Measurements from ENCODE around the gene GGCT.
A peak's percentile ranks its signal among the peaks of the same experiment; 100 is the strongest.
"Not testable (repeated sequence)": the region's sequence is repeated elsewhere in the genome, so short reads cannot be mapped to it uniquely, and the experiment has no call there.

Gene GGCT

DNA sequence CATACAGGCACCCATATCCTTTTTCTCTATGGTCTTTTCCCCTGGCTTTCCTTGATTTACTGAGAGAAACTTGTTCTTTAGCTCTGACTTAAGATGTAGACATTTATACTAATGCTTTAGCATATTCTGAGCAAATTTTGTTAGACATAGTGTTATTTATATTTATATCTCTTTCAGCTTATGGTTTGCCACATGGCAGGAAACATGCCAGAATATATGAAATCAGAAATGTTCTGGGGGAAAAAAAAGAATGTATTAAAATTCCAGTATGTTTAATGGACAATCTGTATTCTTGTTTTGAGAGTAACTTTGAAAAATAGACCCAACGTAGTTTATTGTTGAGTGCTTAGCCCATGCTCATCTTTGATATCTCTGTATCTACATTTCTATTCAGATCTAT is 10.1 kb upstream of the GGCT start:
- no peak for DNase-seq

GRCh38 chr7:30514177-30514576 is 9.5 kb upstream of the GGCT start:
- no peak for DNase-seq

DNA sequence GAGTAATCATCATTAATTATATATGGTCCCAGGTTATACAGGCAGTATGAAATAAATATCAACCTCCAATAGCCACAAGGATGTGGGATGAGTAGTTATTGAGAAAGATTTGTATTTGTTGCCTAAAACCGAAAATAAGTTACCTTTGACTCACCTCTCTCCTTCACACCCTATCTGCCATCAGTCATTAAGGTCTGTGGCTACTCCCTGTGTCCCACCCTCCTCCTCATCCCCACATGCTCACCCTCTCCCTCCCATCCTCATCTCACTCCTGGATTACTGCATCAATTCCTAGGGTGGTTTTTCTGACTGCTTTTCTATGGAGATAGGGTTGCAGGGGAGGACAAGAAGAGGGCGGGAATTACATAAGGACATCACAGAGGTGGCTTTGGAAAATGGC is 9.1 kb upstream of the GGCT start:
- no peak for DNase-seq

DNA sequence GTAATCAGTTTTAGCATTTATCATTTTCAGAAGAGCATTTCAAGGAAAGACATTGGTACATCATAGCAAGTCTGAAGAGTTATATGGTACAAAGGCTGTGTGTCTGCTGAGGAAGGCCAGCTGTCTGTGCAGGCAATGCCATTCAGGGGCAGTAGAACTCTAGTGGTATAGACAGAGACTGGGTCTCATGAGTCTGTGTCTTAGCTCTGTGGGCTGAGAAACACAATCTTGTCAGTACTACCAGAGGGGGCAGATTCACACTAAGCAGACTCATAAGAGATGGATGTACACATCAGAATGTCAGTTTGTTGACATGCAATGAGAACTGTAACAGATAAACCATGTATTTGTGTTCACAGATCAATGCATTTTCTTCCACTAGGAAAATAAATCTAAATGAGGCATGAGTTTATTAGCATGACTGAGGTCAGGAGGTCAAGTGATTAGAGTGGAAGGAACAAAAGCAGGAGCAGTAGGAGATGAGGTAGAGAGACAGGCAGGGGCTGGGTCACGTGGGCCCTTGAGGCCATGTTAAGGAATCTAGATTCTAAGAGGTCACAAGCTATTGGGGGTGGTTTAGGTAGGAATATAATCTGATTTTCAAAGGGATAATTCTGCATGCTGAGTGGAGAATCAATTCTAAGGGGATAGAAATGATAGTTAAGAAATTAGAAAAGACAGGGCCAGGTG is 7.5 kb upstream of the GGCT start:
- DNase-seq, result no peak

GRCh38 chr7:30511494-30511893 is 6.9 kb upstream of the GGCT start:
- no peak for DNase-seq

DNA sequence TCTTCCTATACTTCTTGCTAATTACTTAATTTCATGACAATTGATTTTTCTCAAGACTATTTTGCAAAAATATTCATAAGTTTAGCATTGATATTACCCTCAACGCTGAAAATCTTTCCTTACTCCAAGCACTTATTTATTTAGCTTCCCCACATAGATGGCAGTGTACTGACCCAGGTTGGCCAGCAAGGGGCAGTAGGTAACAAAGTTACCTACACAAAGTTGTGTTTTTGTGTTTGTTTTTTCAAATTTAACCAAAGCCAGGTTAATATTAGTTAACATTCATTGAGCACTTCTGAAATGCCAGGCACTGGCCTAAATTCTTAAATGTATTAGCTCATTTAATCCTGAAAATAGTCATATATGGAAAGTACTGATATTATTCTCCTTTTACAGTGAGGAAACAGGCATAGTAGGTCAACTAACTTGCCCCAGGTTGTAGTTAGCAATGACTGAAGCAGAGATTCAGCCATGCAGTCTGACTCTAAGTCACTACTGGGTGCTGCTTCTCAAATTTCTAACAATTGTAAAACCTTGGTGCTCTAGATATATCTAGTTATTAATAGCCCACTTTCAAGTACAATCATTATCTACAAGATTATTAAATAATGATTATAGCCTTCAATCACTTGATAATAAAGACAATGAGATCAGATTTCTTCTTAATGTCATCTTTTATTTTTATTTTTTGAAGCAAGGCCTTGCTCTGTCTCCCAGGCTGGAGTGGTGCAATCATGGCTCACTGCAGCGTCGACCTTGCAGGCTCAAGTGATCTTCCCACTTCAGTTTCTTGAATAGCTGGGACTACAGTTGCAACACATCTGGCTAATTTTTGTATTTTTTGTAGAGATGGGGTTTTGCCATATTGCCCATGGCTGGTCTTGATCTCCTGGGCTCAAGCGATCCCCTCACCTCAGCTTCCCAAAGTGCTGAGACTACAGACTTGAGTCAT is 5.8 kb upstream of the GGCT start:
- DNase-seq, result peak; percentile 21

DNA sequence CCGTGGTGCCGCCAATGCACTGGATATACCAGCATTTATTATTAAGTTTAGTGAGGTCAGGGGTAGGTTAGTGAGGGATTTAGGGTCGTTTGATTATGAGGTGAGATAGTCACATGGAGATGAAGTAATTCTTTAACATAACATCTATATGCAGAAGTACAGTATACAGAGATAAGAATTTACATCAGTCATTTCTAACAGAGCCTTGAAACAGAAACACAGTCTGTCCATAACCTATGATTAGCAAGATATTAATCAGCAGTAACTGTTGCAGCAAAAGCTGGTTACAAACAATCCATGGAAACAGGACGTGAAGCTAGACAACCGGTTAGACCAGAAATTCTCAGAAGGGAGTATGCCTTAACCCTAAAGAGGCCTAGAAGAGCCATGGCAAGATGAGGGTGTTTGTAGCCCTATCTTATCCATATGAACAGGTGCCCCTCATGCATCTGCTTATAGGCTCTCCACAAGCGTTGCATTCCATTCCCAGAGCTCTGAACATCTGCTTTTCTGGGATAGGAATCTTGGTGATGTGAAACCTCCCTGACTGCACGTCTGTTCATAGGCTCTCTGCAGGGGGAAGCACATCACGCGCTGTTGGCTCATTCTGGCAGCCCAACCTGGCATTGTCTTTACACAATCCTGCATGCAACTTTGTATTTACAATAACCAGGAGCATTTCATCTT is 4.7 kb upstream of the GGCT start:
- not testable (repeated sequence) for DNase-seq

DNA sequence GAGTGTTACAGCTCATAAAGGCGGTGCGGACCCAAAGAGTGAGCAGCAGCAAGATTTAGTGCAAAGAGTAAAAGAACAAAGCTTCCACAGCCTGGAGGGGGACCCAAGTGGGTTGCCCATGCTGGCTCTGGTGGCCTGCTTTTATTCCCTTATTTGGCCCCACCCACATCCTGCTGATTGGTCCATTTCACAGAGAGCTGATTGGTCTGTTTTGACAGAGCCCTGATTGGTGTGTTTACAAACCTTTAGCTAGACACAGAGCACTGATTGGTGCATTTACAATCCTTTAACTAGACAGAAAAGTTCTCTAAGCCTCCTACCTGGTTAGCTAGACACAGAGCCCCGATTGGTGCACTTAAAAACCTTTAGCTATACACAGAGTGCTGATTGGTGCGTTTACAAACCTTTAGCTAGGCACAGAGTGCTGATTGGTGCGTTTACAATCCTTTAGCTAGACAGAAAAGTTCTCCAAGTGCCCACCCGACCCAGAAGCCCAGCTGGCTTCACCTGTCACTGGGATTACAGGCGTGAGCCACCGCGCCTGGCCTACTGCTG is 2.8 kb upstream of the GGCT start:
- DNase-seq, result not testable (repeated sequence)

DNA sequence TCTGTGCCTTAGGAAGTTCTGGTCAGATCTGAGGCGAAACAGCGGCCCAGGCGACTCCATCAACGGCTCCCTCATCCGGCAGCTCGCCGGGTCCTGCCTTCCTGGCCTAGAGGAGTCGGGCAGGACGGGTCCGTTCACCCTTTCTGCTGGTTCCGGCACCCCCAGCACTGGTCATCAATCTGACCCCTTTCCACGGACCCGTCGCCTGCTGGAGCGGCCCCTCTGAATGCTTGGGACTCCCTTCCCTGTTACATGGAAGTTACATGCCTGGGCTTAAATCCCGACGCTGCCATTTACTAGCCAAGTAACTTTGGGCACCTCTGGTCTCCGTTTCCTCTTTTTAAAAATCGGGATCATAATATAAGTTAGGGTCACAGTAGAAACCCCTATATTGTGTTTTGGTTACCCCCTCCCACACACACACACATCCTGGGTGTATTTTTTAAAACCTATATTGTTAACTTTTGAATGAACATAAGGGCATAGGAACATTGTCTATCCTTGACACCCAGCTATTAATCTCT is 607 bp upstream of the GGCT start:
- no peak for DNase-seq

DNA sequence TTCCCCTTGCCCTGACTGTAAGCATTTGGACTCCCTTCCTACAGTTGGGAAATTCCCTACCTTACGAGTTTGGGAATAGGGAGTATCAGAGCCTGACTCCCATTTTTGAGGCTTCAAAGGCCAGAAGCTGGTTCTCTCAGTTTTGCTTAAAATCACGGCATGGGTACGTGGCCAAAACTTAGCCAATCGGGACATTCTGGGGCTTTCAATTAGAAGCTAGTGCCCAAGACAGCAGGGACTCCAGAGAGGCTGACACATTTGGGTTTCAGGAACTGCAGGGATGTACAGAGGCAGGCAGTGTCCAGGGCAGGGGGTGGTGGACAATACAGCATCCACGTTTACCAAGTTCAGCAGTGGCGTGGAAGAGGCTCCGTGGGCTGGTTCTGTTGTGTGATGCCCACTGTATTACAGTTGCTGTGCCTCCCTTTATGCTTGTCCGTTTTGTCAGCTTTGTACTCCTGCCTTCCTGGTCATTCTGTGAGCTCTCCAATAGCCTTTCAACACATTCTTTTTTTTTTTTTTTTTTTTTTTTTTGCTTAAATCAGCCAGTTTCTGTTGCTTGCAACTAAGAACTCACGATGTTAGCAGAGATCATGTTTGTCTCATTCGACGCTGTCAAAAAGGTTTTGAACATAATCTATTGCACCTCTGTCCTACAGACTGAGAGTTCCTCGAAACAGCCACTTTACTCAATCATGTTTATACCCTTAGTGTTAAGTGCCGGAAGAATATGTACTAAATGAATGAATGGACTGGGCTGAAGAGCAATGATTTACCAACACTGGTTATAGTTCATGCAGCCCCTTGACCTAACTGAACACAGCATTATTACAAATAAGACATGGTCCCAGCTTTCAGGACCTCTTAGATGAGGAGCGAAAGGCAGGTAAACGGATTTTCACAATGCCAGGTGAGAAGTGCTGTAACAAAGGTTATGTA is 1.1 kb downstream of the GGCT start:
- DNase-seq, result no peak

DNA sequence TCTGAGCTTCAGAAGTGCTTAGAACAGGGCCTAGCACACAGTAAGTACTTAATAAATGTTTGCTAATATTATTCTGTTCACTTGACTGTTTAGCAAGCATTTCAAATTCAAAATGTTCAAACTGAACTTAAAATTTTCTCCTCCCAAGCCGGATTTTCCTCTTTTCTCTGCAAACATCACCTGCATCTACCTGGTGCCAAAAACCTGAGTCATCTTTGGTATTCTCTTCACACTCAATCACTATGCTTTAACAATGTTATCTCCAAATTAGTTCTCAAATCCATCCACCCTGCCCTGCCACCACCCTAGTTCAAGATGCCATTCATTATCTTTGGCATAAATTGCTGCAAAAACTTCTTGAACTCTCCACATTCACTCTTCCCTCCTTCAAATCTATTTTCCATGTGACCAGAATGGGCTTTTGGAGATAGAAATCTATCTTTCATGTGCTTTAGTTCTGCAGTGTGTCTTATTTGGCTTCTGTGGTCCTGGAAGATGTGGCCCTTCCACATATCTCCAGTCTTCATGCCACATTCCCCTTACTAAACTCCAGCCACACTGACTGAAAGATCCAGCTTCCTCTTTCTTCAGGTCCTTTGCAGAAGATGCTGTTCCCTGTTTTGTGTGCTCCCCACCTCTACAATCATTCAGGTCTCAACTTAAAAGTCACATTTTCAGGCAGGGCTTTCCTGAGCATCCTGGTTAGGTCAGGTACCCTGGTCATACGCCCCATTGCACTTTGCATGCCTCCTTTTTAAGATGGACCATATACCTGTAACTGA is 2.0 kb downstream of the GGCT start:
- no peak for DNase-seq

DNA sequence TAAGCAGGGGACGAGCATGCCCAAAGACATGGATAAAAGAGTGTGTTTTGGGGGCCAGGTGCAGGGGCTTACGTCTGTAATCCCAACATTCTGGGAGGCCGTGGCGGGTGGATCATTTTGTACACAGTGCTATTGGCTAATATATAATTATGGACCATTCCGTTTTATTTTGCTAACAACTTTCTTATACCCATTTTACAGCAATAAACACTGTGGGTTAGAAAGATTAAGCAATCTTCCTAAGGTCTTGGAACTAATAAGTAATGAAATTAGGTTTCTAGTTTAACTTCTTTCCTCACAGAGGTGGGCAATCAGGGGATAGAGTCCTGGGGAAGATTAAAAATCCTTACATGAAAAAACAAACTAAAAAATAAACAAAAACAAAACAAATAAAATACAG is 3.4 kb downstream of the GGCT start:
- no peak for DNase-seq

GRCh38 chr7:30493228-30493627 is 11.4 kb downstream of the GGCT start:
- DNase-seq, result no peak

- no peak for DNase-seq
These were observed 13.2 kb downstream of the GGCT start for GRCh38 chr7:30491417-30491816.

GRCh38 chr7:30487371-30487770 is 17.3 kb downstream of the GGCT start:
- DNase-seq, result no peak

DNA sequence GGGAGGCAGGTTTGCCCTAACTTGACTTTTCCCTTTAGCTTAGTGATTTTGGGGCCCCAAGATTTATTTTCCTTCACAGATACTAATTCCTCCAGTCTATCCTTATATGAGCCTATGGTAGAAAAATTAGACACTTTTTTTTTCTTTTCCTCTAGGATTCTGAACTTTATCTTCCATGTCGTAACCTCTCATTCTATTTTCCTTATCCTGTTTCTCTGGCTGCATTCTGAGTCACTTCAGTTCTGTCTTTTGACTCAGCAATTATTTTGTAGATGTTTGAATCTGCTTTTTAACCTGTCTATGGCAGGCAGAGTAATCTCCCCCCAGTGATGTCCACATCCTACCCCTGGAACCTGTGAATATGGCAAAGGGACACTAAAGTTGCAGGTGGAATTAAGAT is 19.0 kb downstream of the GGCT start:
- DNase-seq, result no peak

DNA sequence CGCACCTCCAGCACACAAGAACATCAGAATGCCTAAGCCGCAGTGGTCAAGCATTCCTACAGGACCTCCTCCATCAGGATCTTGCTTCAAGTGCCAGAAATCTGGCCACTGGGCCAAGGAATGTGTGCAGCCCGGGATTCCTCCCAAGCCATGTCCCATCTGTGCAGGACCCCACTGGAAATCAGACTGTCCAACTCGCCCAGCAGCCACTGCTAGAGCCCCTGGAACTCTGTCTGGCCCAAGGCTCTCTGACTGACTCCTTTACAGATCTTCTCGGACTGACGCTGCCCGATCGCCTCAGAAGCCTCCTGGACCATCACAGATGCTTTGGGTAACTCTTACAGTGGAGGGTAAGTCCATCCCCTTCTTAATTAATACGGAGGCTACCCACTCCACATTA is 23.2 kb downstream of the GGCT start:
- DNase-seq, result not testable (repeated sequence)

DNA sequence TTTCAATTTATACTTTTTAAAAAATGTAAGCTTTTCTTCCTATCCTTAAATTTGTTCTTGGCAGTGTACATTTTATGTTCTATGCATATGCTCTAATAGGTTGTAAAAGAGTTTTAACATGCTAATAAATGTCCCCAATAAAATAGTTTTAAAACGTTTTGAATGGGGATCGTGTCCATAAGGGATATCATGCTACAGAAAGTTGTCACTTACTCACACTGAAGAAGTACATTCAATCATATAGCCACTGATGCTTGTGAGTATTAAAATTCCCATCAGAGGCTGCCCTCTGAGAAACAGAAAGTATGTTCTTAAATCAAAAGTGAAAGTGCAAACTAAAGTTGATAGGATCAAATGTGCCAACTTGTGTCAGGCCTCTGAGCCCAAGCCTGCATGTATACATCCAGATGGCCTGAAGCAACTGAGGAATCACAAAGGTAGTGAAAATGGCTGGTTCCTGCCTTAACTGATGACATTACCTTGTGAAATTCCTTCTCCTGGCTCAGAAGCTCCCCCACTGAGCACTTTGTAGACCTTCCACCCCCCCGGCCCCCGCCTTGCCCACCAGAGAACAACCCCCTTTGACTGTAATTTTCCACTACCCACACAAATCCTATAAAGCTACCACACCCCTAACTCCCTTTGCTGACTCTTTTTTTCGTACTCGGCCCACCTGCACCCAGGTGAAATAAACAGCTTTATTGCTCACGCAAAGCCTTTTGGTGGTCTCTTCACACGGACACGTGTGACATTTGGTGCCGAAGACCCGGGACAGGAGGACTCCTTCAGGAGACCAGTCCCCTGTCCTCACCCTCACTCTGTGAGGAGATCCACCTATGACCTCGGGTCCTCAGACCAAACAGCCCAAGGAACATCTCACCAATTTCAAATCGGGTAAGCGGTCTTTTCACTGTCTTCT is 25.2 kb downstream of the GGCT start:
- DNase-seq, result peak; percentile 40

GRCh38 chr7:30478349-30479201 is 26.1 kb downstream of the GGCT start, which contains the start of gene NOD1:
Gene NOD1 (minus strand): TSS chr7:30478784. CDS start chr7:30456921, 21,863 bp downstream.
- peak; percentile 69 for DNase-seq
